Measurements from ENCODE around the gene ZBED6. TPM values are rescaled to one million over a fixed set of nuclear protein-coding genes. Genes with fewer than 3 reads are reported as not detected.

The ZBED6 gene
- 22.0 and 27.2 TPM in 2 replicates for total RNA-seq

DNA sequence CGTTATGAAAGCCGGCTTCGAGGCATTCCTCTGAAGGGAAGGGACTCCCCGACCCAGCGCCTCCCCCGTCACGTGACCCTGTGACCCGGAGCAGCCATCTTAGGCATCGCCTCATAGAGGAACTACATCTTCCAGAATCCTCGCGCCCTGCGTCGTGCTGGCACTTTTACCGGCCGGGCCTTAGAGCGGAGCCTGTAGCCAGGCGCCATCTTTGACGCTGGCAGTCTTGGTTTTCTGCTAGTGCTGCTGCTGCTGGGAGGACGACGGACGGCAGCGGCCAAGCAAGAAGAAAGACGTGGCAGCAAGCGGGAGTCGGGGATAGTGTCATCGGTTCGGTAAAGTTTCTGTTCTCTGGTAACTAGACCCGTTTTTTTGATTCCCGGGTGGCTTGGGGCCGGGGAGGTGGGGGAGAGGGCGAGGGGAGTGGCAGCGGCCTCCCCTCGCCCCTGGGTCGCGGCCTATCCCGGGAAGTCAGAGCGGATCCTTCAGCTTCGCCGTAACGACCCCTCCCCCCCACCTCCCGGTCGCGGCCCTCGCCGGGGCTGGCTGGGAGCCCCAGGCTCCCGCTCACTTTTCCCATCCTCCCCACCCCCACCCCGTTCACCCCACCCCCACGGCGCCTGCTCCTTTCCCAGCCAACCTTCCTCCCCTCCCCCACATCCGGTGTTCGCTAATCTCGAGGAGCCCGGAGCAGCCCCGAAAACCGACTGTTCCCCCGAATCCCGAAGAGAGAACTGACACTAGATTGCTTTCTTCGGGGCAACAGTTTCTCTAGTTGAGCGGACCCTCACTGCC lies at the start of gene ZBED6, which contains the start of gene ZC3H11A:
Gene ZBED6, plus strand, starts transcription at position 183 of the 795 bp plus-strand sequence. CDS start 1,900 bp downstream, outside the sequence.
Gene ZC3H11A, plus strand, starts transcription at position 183 of the 795 bp plus-strand sequence. CDS start 21,448 bp downstream, outside the sequence.

GRCh38 chr1:203765029-203765837 lies 30.2 kb upstream of the ZBED6 start, which contains the start of gene LAX1:
Gene LAX1 (plus strand): TSS chr1:203765183. CDS start chr1:203765566, 383 bp downstream.

Small RNA genes lying within 50 kb of the gene (small RNA-seq; reads per million reads assigned to genes)
- gene ZC3H11A = 1.6 reads per million, percentile 75 among the genes with 10 or more reads in this experiment

Other genes with a start within 250 kb of the ZBED6 start
- 230 and 287 TPM in 2 replicates for gene ATP2B4, start 168.8 kb upstream of the ZBED6 start, total RNA-seq
- gene LAX1, start 30.4 kb upstream of the ZBED6 start, total RNA-seq = not detected in 2 replicates
- gene ZC3H11A, start within 50 bp of the ZBED6 start, total RNA-seq = 71.3 and 88.4 TPM in 2 replicates
- gene SNRPE, start 66.0 kb downstream of the ZBED6 start, total RNA-seq = 58.8 and 61.8 TPM in 2 replicates

All from subcutaneous preadipocyte (primary cell).